ENCODE results near the gene EPHB2.
"Not testable (repeated sequence)": the region's sequence is repeated elsewhere in the genome, so short reads cannot be mapped to it uniquely, and the experiment has no call there.

EPHB2 gene

GRCh38 chr1:22843441-22844183 lies 133.0 kb downstream of the EPHB2 start:
- not testable (repeated sequence) for DNase-seq

GRCh38 chr1:22844621-22845020 lies 134.0 kb downstream of the EPHB2 start:
- no peak for DNase-seq

- no peak for DNase-seq
Measured at GRCh38 chr1:22845398-22845935, 134.8 kb downstream of the EPHB2 start.

GRCh38 chr1:22846458-22846857 lies 135.8 kb downstream of the EPHB2 start:
- DNase-seq: peak; percentile 44

- no peak for DNase-seq
Measured at GRCh38 chr1:22847249-22847648, 136.6 kb downstream of the EPHB2 start.

- DNase-seq: no peak
Measured at GRCh38 chr1:22847709-22848108, 137.1 kb downstream of the EPHB2 start.

- DNase-seq: peak; percentile 64
Measured at GRCh38 chr1:22848405-22848804, 137.8 kb downstream of the EPHB2 start.

GRCh38 chr1:22849770-22850169 lies 139.1 kb downstream of the EPHB2 start:
- no peak for DNase-seq

- DNase-seq: no peak
Measured at GRCh38 chr1:22850281-22850680, 139.6 kb downstream of the EPHB2 start.

GRCh38 chr1:22850681-22851080 lies 140.0 kb downstream of the EPHB2 start:
- DNase-seq: no peak

GRCh38 chr1:22851517-22851916 lies 140.9 kb downstream of the EPHB2 start:
- DNase-seq: no peak

- no peak for DNase-seq
Measured at GRCh38 chr1:22852144-22852655, 141.6 kb downstream of the EPHB2 start.

- no peak for DNase-seq
Measured at GRCh38 chr1:22853651-22854185, 143.1 kb downstream of the EPHB2 start.

- DNase-seq: peak; percentile 12
Measured at GRCh38 chr1:22854688-22855565, 144.3 kb downstream of the EPHB2 start.

GRCh38 chr1:22855668-22856606 lies 145.3 kb downstream of the EPHB2 start:
- DNase-seq: no peak

- no peak for DNase-seq
Measured at GRCh38 chr1:22857661-22858060, 147.0 kb downstream of the EPHB2 start.

- DNase-seq: no peak
Measured at GRCh38 chr1:22860414-22860800, 149.8 kb downstream of the EPHB2 start.

- DNase-seq: no peak
Measured at GRCh38 chr1:22860883-22861385, 150.3 kb downstream of the EPHB2 start.

- peak; percentile 50 for DNase-seq
Measured at GRCh38 chr1:22861764-22862440, 151.3 kb downstream of the EPHB2 start.

GRCh38 chr1:22862752-22863151 lies 152.1 kb downstream of the EPHB2 start:
- no peak for DNase-seq

- no peak for DNase-seq
Measured at GRCh38 chr1:22863766-22864165, 153.1 kb downstream of the EPHB2 start.

Measured in hematopoietic multipotent progenitor cell treated with erythropoietin and hydrocortisone succinate and interleukin-3 and kit ligand, for 4 days (in vitro differentiated cells).